ENCODE data around the gene SERTAD4.
"Not testable (repeated sequence)": the region's sequence is repeated elsewhere in the genome, so short reads cannot be mapped to it uniquely, and the experiment has no call there.

Gene SERTAD4

GRCh38 chr1:210262167-210262896 lies 29.7 kb downstream of the SERTAD4 start:
- peak; percentile 43 for DNase-seq

- no peak for DNase-seq
Observed at GRCh38 chr1:210262897-210263272, 30.3 kb downstream of the SERTAD4 start.

GRCh38 chr1:210263963-210264362 lies 31.4 kb downstream of the SERTAD4 start:
- DNase-seq = no peak

GRCh38 chr1:210264496-210265380 lies 32.1 kb downstream of the SERTAD4 start:
- no peak for DNase-seq

GRCh38 chr1:210265392-210265955 lies 32.9 kb downstream of the SERTAD4 start:
- not testable (repeated sequence) for DNase-seq

GRCh38 chr1:210269981-210270380 lies 37.4 kb downstream of the SERTAD4 start:
- no peak for DNase-seq

GRCh38 chr1:210272666-210273065 lies 40.1 kb downstream of the SERTAD4 start:
- no peak for DNase-seq

- DNase-seq = no peak
Observed at GRCh38 chr1:210280221-210280620, 47.6 kb downstream of the SERTAD4 start.

- no peak for DNase-seq
Observed at GRCh38 chr1:210288116-210288515, 55.5 kb downstream of the SERTAD4 start.

- DNase-seq = no peak
Observed at GRCh38 chr1:210289248-210289647, 56.7 kb downstream of the SERTAD4 start.

- DNase-seq = no peak
Observed at GRCh38 chr1:210291081-210291764, 58.6 kb downstream of the SERTAD4 start.

- DNase-seq = no peak
Observed at GRCh38 chr1:210291786-210292230, 59.2 kb downstream of the SERTAD4 start.

GRCh38 chr1:210292231-210292871 lies 59.8 kb downstream of the SERTAD4 start:
- peak; percentile 75 for DNase-seq

- DNase-seq = peak; percentile 19
Observed at GRCh38 chr1:210293171-210293607, 60.6 kb downstream of the SERTAD4 start.

GRCh38 chr1:210294999-210295745 lies 62.6 kb downstream of the SERTAD4 start:
- DNase-seq = peak; percentile 60

Measured in retina (tissue), 1 donor.